ENCODE results near the gene GDPD5. TPM values are rescaled to one million over a fixed set of nuclear protein-coding genes. Genes with fewer than 3 reads are reported as not detected.

GDPD5 gene
- total RNA-seq, 2 experiments from 2014 or later = 13.5 to 57.3 TPM

GRCh38 chr11:75481223-75481921 lies 44.4 kb downstream of the GDPD5 start:
- ChIA-PET POLR2A (no interaction called here), CTCF (ENCODE audit: unreplicated experiment) (no interaction called here)
- H3K79me2 ChIP-seq (ENCODE audit: insufficient read depth, low read depth, low read length) = no peaks in the 10 kb centered on the region
- no peaks in the 10 kb centered on the region for H4K20me1 ChIP-seq (ENCODE audit: insufficient read depth, low read length)
- no peaks in the 10 kb centered on the region for H3K9me3 ChIP-seq (ENCODE audit: low read length)
- no TSS peak for BruUV-seq (replicated peaks)
- no peak overlapping the region for H2AFZ ChIP-seq (ENCODE audit: low read length)
- no peak for DNase-seq (ENCODE audit: low spot score)
- no peaks in the 10 kb centered on the region for H3K36me3 ChIP-seq (ENCODE audit: insufficient read depth, low read length)
- intact Hi-C loops (cut with micrococcal nuclease; ENCODE audit: unreplicated experiment) = no loop called here
- no peak for TF ChIP-seq EZH2phosphoT487 (IDR thresholded peaks at IDR 0.05; ENCODE audit: borderline replicate concordance, low read depth, low read length)
- no peak for TF ChIP-seq CTCF (conservative IDR thresholded peaks at IDR 0.05; ENCODE audit: low read length)
- no peaks in the 10 kb centered on the region for H3K4me1 ChIP-seq (ENCODE audit: insufficient read depth, low read length, poor library complexity, severe bottlenecking)
- no peak overlapping the region for H3K4me2 ChIP-seq (ENCODE audit: low read length)
- no peak overlapping the region for H3K4me3 ChIP-seq (ENCODE audit: low read depth, low read length, poor library complexity, severe bottlenecking)
- H3K9me2 ChIP-seq (ENCODE audit: insufficient read depth, low read length) = no peaks in the 10 kb centered on the region
- H3K27ac ChIP-seq (ENCODE audit: low read depth, low read length, poor library complexity, severe bottlenecking) = no peak overlapping the region

- CTCF ChIA-PET (ENCODE audit: unreplicated experiment) = no interaction called here
- Histone ChIP-seq H3K4me3 (ENCODE audit: low read depth, low read length, poor library complexity, severe bottlenecking) (no peak overlapping the region), H3K9me2 (ENCODE audit: insufficient read depth, low read length) (no peaks in the 10 kb centered on the region), H3K27ac (ENCODE audit: low read depth, low read length, poor library complexity, severe bottlenecking) (no peak overlapping the region), H3K4me2 (ENCODE audit: low read length) (no peak overlapping the region), H3K36me3 (ENCODE audit: insufficient read depth, low read length) (no peaks in the 10 kb centered on the region), H3K79me2 (ENCODE audit: insufficient read depth, low read depth, low read length) (no peaks in the 10 kb centered on the region), H4K20me1 (ENCODE audit: insufficient read depth, low read length) (no peaks in the 10 kb centered on the region), H2AFZ (ENCODE audit: low read length) (no peak overlapping the region), H3K9me3 (ENCODE audit: low read length) (no peaks in the 10 kb centered on the region), H3K4me1 (ENCODE audit: insufficient read depth, low read length, poor library complexity, severe bottlenecking) (peaks cover 7% of the 10 kb centered on the region)
- POLR2A ChIA-PET = no interaction called here
- no TSS peak for BruUV-seq (replicated peaks)
- intact Hi-C loops (cut with micrococcal nuclease; ENCODE audit: unreplicated experiment) = no loop called here
- no peak for TF ChIP-seq CTCF (conservative IDR thresholded peaks at IDR 0.05; ENCODE audit: low read length)
- no peak for TF ChIP-seq EZH2phosphoT487 (IDR thresholded peaks at IDR 0.05; ENCODE audit: borderline replicate concordance, low read depth, low read length)
- DNase-seq (ENCODE audit: low spot score) = no peak
Measured at GRCh38 chr11:75480185-75481175, 45.3 kb downstream of the GDPD5 start.
